HG02759 (cell line): ENCODE results near the gene CRLF1.
"Not testable (repeated sequence)": the region's sequence is repeated elsewhere in the genome, so short reads cannot be mapped to it uniquely, and the experiment has no call there.

Experiments used
- ATAC-seq: cut with Tn5 transposase; IDR thresholded peaks from one replicate; pipeline ENCODE4 v1.9.1; 2021; ENCODE audit warnings: mild to moderate bottlenecking, moderate library complexity; ENCODE audit not compliant: unreplicated experiment

The CRLF1 gene

DNA sequence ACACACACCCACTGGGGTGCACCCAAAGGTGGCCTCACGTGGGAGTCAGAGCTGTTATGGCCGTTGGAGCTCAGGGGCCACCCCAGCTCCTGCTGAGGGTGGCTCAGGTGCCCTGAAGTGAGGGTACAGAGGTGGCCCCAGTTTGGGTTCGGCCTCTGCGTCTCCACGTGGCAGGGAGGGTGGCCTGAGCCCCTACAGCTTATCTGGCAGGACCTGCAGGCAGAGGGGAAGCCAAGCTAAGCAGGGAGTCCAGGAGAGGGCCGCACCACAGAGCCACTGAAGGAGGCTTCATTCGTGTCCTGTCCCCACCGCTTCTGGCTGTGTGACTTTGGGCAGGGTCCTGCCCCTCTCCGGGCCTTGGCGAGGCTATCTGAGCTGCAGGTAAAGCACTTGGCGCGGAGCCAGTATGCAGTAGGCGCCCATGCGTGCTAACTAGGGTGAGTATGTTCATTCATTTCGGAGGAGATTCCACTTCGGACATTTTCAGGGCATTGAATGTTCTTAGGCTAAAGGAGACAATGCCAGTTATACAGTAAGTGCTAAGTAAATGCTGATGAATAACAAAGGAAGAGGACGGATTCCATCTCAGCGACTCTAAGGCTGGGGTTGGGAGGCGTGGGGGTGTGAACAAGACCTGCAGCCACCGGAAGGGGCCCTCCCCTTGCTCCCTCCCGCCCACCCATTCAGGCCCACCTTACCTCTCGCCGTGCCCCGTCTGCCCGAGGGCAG is 13.1 kb downstream of the CRLF1 start:
- no peak for ATAC-seq

DNA sequence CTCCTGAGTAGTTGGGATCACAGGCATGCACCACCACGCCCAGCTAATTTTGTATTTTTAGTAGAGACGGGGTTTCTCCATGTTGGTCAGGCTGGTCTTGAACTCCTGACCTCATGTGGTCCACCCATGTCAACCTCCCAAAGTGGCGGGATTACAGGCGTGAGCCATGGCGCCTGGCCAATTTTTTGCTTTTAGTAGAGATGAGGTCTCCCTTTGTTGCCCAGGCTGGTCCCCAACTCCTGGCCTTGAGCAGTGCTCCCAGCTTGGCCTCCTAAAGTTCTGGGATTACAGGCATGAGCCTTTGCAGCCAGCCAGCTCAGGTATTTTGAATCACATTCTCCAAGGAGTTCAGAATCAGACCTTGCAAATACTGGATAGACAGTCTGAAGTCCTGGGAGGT is 13.9 kb downstream of the CRLF1 start:
- not testable (repeated sequence) for ATAC-seq

DNA sequence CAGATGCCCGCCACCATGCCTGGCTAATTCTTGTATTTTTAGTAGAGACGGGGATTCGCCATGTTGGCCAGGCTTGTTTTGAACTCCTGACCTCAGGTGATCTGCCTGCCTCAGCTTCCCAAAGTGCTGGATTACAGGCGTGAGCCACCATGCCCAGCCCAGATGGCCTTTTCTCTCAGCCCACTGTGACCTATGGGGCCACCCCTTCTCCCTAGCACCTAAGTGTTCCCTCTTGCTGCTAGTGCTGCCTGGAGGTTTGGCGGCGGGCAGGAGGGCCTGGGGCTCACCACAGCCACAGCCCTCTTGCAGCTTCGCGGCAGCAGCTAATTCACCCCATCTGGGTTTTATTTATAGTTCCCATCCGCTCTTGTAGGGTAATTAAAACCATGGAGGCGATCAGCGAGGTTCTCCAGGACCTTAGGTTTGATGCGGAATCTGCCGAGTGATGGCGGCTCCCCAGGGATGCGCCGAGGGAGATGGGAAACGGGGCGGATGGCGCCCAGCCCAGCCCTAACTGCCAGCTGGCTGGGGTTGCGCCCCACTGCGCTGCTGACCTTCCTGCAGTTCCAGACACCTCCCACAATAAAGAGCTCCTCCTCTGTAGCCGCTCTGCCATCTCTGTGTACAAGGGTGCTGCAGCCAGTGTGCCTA is 14.7 kb downstream of the CRLF1 start:
- no peak for ATAC-seq

DNA sequence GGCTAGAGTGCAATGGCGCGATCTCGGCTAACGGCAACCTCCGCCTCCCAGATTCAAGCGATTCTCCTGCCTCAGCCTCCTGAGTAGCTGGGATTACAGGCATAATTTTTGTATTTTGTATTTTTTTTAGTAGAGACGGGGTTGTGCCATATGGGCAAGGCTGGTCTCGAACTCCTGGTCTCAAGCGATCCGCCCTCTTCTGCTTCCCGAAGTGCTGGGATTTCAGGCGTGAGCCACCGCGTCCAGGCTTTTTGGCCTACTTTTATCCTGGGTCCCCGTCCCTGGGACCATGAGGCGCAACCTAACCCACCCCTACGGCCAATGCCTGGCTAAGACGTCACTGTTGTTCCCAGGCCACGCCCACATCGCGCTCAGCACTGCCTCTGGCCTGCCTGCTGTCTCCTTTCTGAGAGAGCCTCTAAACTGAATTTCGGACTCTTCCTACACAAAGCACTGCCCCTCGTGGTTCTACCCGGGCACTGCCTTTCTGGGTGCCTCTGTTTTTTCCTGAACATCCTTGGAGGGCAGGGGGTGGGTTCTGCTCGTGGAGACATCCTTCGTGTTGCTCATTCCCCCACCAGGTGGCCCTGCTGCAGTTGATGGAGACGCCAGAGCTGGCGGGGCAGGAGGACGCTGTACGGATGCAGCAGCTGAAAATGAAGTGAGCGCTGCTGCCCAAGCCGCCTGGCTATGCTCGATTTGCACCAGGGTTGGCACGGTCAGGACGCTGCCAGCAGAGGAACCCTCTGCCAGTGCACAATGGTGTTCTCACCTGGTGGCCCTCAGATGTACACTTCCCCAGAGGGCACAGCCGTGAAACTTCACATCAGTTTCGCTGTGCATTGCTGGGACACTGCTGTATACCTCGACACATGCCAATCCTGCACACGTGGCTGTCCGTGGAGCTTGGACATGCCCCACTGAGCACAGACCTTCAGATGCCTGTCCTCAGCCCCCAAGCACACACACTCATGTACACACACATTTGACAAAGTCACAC is 16.0 kb downstream of the CRLF1 start:
- ATAC-seq, result no peak

DNA sequence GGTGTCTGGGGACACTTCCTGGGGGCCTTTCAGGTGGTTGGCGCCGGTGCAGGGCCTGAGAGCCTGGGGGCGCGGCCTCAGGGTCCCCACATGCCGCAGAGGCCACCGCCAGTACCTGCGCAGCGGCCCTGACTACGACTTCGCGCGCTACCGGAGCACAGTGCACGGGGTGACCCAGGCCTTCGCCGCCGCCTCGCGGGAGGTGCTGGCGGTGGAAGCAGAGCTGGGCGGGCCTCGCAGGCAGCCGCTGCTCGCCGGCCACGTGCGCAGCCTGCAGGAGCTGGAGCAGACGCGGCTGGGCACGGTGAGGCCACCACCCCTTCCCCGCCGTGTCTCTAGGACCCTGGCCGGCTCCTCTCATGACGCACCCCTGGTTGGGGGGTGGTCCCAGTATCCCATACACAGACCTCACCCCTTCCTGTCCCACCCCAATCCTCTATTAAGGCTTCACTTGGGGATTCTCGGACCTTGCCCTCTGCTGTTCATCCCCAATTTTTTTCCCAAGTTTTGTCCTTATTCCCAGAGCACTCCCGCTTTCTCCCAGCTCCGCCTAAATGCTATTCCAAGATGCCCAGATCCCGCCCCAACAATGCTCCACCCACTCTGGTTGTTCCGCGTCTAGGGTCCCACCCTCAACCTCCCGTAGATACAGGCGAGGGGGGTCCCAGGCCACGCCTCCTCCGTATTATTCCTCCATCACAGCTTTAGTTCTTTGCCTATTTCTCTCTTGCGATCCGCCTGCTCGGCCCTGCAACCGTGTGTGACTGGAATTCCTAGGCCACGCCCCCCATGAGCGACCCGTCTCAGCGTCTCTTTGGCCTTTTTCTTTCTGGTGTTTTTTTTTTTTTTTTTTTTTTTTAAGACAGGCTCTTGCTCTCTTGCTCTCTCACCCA is 17.0 kb downstream of the CRLF1 start:
- ATAC-seq, result peak; percentile 26

DNA sequence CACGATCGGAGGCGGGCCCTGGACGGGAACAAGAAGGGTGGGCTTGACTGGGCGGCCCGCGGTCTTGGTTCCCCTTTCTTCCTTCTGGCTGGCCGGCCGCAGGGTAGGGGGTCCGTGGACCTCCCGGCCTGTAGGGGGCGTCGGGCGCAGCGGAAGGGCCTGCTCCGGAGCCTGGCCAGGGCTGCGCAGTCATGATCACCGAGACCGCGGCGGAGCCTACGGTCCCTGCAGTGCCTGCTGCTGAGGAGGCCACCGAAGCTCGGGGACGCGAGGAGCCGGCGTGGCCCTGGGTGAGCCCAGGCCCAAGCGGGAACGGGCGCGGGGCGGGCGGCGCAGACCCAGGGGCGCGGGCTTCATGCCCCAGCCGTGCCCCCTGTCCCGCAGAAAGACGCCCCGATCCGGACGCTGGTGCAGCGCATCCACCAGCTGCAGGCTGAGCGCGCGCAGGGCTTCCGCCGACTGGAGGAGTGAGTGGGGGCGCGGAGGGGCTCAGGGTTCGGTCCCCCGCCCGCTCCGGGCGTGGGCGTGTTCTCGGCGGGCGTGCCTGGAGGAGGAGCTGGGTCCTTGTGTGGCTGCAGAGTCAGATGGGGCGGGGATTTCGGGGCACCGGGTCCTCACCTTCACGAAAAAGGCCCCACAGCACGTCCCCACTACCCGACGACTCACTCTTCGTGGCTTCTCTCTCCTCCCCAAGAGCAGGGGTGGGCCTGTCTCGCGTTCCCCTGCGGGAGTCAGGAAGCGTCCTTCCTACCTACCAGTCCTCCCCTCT is 17.8 kb downstream of the CRLF1 start, which contains the start of gene REX1BD:
Gene REX1BD (plus strand): TSS at position 188 of the 769 bp plus-strand sequence. CDS start 4 bp downstream, at position 192.
- ATAC-seq, result peak; percentile 88

DNA sequence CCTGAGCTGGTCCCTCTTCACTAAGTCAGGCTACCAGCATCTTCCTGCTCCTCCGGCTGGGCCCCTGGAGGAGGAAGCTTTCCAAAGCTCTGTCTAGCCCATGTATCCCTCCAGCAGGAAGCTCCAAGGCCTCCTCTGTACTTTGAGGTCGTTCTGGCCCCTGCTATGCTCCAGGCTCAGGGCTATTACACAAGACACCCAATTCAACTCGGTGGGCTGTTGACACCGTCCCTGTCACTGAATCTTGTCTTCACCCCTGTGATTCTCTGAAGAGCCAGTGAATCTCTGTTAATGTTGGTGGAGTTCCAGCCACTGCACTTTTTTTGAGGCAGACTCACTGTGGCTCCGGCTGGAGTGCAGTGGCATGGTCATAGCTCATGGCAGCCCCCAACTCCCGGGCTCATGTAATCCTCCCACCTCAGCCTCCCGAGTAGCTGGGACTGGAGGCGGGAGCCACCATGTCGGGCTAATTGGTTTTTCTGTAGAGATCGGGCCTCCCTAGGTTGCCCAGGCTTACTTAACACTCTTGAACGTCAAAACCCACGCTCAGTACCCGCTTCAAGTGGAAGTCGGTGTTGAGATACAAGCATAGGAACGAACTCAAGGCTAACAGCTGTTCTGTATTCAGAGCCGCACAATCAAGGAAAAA is 18.5 kb downstream of the CRLF1 start:
- no peak for ATAC-seq

DNA sequence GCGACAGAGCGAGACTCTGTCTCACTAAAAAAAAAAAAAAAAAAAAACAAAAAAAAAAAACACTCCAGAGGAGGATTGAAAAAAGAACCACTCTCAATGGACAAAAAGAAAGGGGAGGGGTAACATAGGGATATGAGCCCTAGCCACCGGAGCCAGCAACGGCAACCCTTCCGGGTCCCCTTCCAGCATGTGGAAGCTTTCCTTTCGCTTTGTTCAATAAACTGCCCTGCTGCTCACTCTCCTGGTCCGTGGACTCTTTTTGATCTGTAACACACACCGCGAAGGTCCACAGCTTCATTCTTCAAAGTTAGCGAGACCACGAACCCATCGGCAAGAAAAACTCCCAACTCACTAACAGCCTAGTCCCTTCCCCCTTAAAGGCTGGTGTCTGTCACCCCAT is 19.0 kb downstream of the CRLF1 start:
- no peak for ATAC-seq

DNA sequence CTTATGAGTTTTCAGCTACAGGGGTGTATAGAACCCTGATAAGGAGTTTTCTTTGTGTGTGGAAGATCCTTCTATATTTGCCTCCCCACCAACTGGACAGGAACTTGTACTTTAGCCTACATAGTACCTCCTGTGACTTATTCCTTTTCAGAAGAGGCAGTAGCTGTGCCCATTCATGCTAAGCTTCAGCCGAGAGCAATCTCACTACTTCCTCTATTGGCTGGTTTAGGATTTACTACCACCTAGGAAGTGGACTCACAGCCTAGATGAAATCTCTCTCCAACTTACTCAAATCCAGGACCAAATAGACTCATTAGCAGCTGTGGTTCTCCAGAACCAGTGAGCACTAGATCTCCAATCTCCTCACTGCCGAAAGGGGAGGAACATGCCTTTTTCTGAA is 20.3 kb downstream of the CRLF1 start:
- no peak for ATAC-seq

DNA sequence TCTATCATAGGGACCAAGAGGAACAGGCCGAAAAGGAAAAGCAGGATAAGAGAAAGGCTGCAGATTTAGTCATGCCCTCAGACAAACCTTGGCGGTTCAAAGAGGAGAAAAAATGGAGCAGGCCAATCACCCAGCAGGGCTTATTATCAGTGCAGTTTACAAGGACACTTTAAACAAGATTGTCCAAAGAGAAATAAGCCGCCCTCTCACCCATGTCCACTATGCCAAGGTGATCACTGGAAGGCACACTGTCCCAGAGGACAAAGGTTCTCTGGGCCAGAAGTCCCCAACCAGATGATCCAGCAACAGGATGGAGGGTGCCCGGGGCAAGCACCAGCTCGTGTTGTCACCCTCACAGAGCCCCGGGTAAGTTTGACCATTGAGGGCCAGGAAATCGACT is 26.3 kb downstream of the CRLF1 start:
- no peak for ATAC-seq

DNA sequence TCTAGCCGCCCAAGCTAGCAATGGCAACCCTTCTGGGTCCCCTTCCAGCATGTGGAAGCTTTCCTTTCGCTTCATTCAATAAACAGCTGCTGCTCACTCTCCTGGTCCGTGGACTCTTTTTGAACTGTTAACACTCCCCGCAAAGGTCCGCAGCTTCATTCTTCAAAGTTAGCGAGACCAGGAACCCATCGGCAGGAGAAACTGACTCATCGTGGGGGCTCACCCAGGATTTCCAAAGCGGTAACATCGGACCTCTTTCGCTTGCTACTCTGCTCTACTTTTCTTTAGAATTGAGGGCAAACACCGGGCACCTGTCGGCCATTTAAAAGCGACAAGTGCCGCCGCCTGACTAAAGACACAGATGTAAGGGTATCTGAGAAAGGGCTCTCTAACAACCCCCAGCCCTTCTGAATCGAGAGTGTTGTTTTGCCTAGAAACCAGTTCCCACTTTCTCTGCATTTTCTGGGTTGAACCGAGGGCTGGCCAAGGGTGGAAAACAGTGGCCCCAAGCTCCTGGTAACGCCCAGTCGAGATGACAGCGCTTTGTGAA is 29.2 kb downstream of the CRLF1 start:
- no peak for ATAC-seq

DNA sequence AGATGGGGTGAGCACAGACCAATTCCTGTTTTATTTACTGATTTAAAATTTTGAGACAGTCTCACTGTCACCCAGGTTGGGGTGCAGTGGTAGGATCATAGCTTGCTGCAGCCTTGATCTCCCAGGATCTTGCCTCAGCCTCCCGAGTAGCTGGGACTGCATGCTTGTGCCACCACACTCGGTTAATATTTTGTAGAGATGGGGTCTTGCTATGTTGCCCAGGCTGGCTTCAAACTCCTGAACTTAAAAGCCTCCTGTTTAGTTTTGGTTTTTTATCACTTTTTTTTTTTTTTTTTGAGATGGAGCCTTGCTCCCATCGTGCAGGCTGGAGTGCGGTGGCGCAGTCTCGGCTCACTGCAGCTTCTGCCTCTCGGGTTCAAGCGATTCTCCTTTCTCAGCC is 30.2 kb downstream of the CRLF1 start:
- ATAC-seq, result no peak

DNA sequence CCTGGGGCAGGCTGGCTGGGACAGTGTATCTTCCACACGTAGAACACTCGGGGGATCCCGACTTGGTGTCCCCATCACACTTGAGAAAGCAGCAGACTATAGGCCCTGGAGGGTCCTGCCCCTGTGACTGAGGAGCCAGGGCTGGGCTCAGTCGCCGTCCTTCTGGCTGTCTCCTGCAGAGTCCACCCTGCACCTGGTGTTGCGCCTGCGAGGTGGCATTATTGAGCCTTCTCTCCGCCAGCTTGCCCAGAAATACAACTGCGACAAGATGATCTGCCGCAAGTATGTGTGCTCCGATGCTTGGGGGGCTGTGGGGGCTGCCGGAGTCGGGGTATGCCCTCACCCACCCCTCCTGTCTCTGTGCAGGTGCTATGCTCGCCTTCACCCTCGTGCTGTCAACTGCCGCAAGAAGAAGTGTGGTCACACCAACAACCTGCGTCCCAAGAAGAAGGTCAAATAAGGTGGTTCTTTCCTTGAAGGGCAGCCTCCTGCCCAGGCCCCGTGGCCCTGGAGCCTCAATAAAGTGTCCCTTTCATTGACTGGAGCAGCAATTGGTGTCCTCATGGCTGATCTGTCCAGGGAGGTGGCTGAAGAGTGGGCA is 31.8 kb downstream of the CRLF1 start:
- ATAC-seq, result no peak

DNA sequence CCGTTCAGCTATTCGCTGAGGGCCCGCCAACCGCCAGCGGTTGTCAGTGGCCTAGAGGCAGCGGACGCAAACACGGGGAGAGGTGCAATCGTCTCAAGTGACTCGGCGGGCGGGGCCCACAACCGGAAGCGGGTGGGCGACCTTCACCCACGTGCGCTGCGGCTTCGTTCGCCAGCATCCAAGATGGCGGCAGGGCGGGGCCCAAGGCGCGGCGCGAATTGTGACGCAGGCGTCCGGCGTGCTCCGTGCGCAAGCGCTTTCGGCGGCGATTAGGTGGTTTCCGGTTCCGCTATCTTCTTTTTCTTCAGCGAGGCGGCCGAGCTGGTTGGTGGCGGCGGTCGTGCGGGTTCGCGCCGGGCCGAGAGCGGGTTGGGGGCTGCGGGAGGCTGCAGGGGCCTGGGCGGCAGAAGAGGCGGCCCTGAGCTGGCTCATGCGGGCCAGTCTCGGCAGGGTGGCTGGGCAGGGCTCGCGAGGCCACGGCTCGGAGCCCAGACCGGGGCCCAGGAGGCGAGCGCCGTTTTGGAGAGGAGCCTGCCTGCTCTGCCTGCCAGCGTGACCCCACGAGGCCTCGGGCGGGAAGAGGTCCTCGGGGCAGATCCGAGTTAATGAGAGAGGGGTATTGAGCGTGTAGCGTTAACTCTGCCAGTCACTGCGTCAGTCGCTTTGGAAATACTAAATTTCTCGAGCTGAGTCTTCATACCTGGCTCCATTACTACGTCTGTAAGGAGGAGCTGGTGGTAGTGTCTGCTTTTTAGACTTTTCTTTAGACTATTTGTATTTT is 34.8 kb downstream of the CRLF1 start, which contains the start of gene UBA52:
Gene UBA52 (plus strand): TSS at position 294 of the 781 bp plus-strand sequence. CDS start 1,444 bp downstream, outside the sequence.
- ATAC-seq, result peak; percentile 94

DNA sequence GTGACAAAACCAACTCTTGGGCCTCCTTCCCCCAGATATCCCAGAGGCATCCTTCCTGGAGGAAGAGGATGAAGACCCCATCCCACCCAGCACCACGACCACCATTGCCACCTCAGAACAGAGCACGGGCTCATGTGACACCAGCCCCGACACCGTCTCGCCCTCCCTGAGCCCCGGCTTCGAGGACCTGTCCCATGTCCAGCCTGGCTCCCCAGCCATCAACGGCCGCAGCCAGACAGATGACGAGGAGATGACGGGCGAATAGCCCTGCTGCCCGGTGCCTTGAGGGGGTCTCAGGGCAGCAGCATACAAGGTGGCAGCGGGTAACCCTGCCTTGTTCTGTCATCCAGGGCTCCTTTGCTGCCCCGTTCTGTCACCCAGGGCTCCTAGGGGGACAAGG is 38.2 kb downstream of the CRLF1 start:
- no peak for ATAC-seq

DNA sequence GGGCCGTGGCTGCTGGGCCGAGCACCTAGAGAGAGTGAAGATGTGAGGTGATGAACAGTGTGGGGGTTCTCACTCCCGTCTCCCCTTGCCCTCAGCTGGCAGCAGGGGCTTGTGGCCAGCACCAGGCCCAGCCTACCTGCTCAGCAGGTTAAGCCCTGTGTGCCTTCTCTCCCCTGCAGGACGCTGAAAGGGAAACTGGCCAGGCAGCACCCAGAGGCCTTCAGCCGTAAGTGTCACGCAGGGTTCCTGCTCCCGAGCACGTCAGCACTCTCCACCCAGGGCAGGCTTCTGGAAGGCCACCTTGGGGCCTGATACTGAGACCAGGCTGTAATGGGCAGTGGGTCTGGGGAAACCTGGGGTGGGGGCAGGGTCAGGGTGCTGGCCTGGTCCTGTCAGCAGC is 39.6 kb downstream of the CRLF1 start:
- ATAC-seq, result no peak

DNA sequence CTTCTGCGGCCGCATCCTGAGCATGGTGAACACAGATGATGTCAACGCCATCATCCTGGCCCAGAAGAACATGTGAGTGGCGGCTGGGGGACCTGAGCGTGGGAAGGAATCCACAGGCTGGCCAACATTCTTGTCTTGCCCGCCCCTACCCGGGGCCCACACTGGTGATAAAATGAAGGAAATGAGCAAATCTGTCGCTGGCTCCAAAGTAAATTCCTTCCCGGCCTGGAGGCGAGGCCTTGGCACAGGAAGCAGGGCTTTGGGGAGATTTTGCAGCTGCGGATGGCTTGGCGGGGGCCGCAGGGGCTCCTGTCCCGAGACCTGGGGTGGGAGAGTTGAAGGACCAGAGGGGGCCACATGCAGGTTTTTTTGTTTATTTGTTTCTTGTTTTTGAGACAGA is 44.5 kb downstream of the CRLF1 start:
- no peak for ATAC-seq
